Mucosa of descending colon (tissue), 3 donors: ENCODE data around the gene QDPR. TPM values are rescaled to one million over a fixed set of nuclear protein-coding genes. Genes with fewer than 3 reads are reported as not detected.
A peak's percentile ranks its signal among the peaks of the same experiment; 100 is the strongest.

Experiments used
- ATAC-seq: fragments of 200-7000 bp; cut with Tn5 transposase; one replicate; pipeline ENCODE4 v1.9.1; 2020; ENCODE audit warnings: mild to moderate bottlenecking, moderate library complexity
- DNase-seq, 3 donors: peaks; one replicate each; pipeline ENCODE4 v3.0.0-alpha.2; 2020
- H3K36me3 ChIP-seq: fragments of 200-600 bp; one replicate; pipeline ENCODE4 v1.8.0; 2021; ENCODE audit warnings: low read depth, mild to moderate bottlenecking
- H3K4me1 ChIP-seq: fragments of 200-600 bp; one replicate; pipeline ENCODE4 v1.8.0; 2021; ENCODE audit warnings: low read depth, mild to moderate bottlenecking
- H3K4me3 ChIP-seq: fragments of 200-600 bp; one replicate; pipeline ENCODE4 v1.8.0; 2021; ENCODE audit warnings: mild to moderate bottlenecking
- H3K9me3 ChIP-seq: fragments of 200-600 bp; one replicate; pipeline ENCODE4 v1.8.0; 2021; ENCODE audit warnings: mild to moderate bottlenecking
- intact Hi-C, 2 donors: fragments of 100-400 bp; cut with DNase I in 1 of 2; cut with micrococcal nuclease in 1 of 2; formaldehyde crosslinking; loops; one replicate each; pipeline versions ENCODE4 v1.11.0 to v1.11.1; 2022; cut with DNase I, micrococcal nuclease
- total RNA-seq, 3 donors: library from RNA; stranded (reverse); fragmentation: NEBNext Ultra II Directional in 2 of 3; extraction: Animal tissue kit (Norgen Biotek cat#: 25700) in 2 of 3; gene quantifications; one replicate each; pipeline versions ENCODE4 v1.2.1 to v1.2.4, GENCODE V29; 2021 to 2023
- TF ChIP-seq, protein P1 (sequence below): fragments of 200-600 bp; IDR thresholded peaks from one replicate; pipeline ENCODE4 v1.8.0; 2022; ENCODE audit warnings: antibody characterized with exemption, mild to moderate bottlenecking
- donor health status: DM: no; HTN: no; CAD: no; lungs with moderate emphysema.
- donor health status: DM: no; HTN: no; CAD: no.
- donor health status: DM: no; HTN: yes; CAD: no.

The QDPR gene
- total RNA-seq, 3 donors from 2014 or later = 18.0 to 27.2 (median 24.1) TPM

- no peaks in the 10 kb centered on the region for H3K9me3 ChIP-seq
- intact Hi-C loops = no loop called here
- no peaks in the 10 kb centered on the region for H3K36me3 ChIP-seq
- TF ChIP-seq, protein P1, sequence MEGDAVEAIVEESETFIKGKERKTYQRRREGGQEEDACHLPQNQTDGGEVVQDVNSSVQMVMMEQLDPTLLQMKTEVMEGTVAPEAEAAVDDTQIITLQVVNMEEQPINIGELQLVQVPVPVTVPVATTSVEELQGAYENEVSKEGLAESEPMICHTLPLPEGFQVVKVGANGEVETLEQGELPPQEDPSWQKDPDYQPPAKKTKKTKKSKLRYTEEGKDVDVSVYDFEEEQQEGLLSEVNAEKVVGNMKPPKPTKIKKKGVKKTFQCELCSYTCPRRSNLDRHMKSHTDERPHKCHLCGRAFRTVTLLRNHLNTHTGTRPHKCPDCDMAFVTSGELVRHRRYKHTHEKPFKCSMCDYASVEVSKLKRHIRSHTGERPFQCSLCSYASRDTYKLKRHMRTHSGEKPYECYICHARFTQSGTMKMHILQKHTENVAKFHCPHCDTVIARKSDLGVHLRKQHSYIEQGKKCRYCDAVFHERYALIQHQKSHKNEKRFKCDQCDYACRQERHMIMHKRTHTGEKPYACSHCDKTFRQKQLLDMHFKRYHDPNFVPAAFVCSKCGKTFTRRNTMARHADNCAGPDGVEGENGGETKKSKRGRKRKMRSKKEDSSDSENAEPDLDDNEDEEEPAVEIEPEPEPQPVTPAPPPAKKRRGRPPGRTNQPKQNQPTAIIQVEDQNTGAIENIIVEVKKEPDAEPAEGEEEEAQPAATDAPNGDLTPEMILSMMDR = no peak
- peak; percentile 45 for ATAC-seq
- no peaks in the 10 kb centered on the region for H3K4me1 ChIP-seq
- no peak for DNase-seq
- H3K4me3 ChIP-seq = no peak overlapping the region
These were observed 17.4 kb downstream of the QDPR start for GRCh38 chr4:17494258-17495190.

- Histone ChIP-seq H3K4me3 (no peak overlapping the region), H3K4me1 (no peaks in the 10 kb centered on the region), H3K9me3 (no peaks in the 10 kb centered on the region), H3K36me3 (no peaks in the 10 kb centered on the region)
- ATAC-seq (no peak), DNase-seq (no peak)
- intact Hi-C loops = no loop called here
- TF ChIP-seq, protein P1 = no peak
These were observed 18.3 kb downstream of the QDPR start for GRCh38 chr4:17493619-17494018.

DNA sequence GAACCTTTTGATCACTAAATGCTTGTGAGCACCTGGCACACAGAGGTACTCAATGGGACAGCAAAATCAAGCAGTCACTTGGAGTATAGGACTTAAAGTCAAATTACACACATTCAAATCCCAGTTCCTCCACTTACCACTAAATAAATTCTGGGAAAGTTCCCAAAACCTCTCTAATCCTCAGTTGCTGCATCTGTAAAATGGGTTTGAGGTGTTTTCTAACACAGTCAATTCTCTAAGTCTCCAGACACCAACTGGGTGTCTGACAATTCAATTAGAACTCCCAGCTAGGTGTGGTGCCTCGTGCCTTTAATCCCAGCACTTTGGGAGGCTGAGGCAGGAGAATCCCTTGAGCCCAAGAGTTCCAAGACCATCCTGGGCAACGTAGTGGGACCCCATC, 19.0 kb downstream of the QDPR start:
- H3K36me3 ChIP-seq = no peaks in the 10 kb centered on the region
- intact Hi-C loops = no loop called here
- DNase-seq (no peak), ATAC-seq (no peak)
- no peak overlapping the region for H3K4me3 ChIP-seq
- H3K4me1 ChIP-seq = no peaks in the 10 kb centered on the region
- no peaks in the 10 kb centered on the region for H3K9me3 ChIP-seq
- TF ChIP-seq, protein P1 = no peak

DNA sequence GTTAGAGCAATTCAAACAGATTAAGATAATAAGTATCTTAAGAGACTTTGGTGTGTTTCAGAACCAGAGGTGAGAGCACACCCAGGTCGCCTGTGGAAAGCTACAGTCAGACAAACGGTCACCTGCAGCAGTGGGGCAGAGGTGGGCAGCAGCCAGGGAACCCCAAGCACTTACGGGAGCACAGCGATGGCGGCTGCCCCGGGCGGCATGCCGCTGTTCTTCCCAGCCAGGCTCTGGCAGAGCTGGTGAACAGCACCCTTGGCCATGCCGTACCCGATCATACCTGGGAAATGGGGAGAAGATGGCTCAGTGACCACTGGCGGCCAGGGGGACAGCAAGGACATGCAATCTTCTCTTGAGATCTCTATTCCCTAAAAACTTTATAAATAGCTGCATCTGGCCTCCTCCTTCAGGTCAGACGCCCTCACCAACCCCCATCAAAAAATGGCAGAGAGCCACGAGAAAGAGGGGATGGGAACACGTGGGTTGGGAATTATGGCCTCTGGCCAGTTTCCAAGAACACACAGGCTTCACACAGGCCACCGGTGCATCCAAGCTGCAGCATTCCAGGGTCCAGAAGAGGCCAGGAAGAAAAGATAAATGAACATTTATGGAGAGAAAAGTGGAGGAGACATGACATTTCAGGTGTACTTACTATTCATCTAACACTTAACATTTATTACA, 19.7 kb downstream of the QDPR start:
- H3K36me3 ChIP-seq = no peaks in the 10 kb centered on the region
- H3K4me3 ChIP-seq = no peak overlapping the region
- ATAC-seq (peak; percentile 19), DNase-seq (peak in 1 of 3 donors; percentile 15)
- H3K9me3 ChIP-seq = no peaks in the 10 kb centered on the region
- H3K4me1 ChIP-seq = no peaks in the 10 kb centered on the region
- intact Hi-C loops = no loop called here
- TF ChIP-seq, protein P1 = no peak

GRCh38 chr4:17491196-17491595, 20.7 kb downstream of the QDPR start:
- TF ChIP-seq, protein P1 = no peak
- intact Hi-C loops = no loop called here
- DNase-seq (no peak), ATAC-seq (no peak)
- H3K9me3 ChIP-seq = no peaks in the 10 kb centered on the region
- no peak overlapping the region for H3K4me3 ChIP-seq
- no peaks in the 10 kb centered on the region for H3K36me3 ChIP-seq
- no peaks in the 10 kb centered on the region for H3K4me1 ChIP-seq
